Ovary (tissue), 3 donors: ENCODE measurements around the gene ALDH1B1.

Experiments
- CTCF ChIP-seq, 3 donors: fragments of 450-650 bp in 2 of 3; fragments of 200-600 bp in 1 of 3; IDR thresholded peaks; one replicate each; pipeline versions ENCODE4 v1.5.1 to v1.8.0; 2016 to 2022; ENCODE audit warnings: antibody characterized with exemption in 3 of 3, mild to moderate bottlenecking in 1 of 3
- EP300 ChIP-seq: sonication (generic); formaldehyde crosslinking; IDR thresholded peaks from one replicate; pipeline ENCODE4 v1.6.1; 2017; ENCODE audit warnings: antibody characterized with exemption
- donor health status: DM: no; HTN: no; CAD: no.

GRCh38 chr9:38431116-38431515 is 38.6 kb downstream of the ALDH1B1 start:
- TF ChIP-seq CTCF (IDR thresholded peaks at IDR 0.05), result no peak
- TF ChIP-seq EP300, result no peak
